OCI-LY7 (cell line): ENCODE measurements around the gene C6orf89. TPM values are rescaled to one million over a fixed set of nuclear protein-coding genes. Genes with fewer than 3 reads are reported as not detected.

Source experiments
- BruUV-seq: library from RNA; stranded (reverse); fragments of 400-500 nt; replicated peaks from 2 replicates; lab custom pipeline; 2021; lab: Mats Ljungman, UMichigan
- CTCF ChIA-PET: fragments of 300-600 bp; sonication (Branson Sonifier 250); formaldehyde crosslinking; loops from one replicate; lab custom pipeline; 2022; ENCODE audit warnings: antibody characterized with exemption; ENCODE audit not compliant: unreplicated experiment; lab: Charles Lee
- POLR2A ChIA-PET: fragments of 300-600 bp; sonication (Branson Sonifier 250); formaldehyde crosslinking; loops from one replicate; lab custom pipeline; 2022; ENCODE audit warnings: antibody characterized with exemption; lab: Charles Lee
- DNase-seq: peaks from one replicate; pipeline ENCODE4 v3.0.0-alpha.2; 2015; ENCODE audit warnings: low spot score
- H2AFZ ChIP-seq: fragments of 200-600 bp; sonication (generic), shearing (Covaris generic); 2 replicates; pipeline ENCODE4 v1.6.1; 2014; ENCODE audit warnings: mild to moderate bottlenecking, antibody characterized with exemption, low read length, moderate library complexity
- H3K27ac ChIP-seq: fragments of 200-600 bp; sonication (generic); 2 replicates; pipeline ENCODE4 v1.5.1; 2014; ENCODE audit warnings: mixed run types, low read depth, mild to moderate bottlenecking, moderate library complexity, low read length, inconsistent platforms; ENCODE audit not compliant: poor library complexity, severe bottlenecking
- H3K36me3 ChIP-seq: fragments of 200-600 bp; sonication (generic); 2 replicates; pipeline ENCODE4 v1.6.1; 2014; ENCODE audit warnings: mild to moderate bottlenecking, antibody characterized with exemption, low read length, moderate library complexity, mixed read lengths; ENCODE audit not compliant: insufficient read depth
- H3K4me1 ChIP-seq: fragments of 200-600 bp; sonication (generic); 2 replicates; pipeline ENCODE4 v1.5.1; 2014; ENCODE audit warnings: mild to moderate bottlenecking, low read length; ENCODE audit not compliant: insufficient read depth, poor library complexity, severe bottlenecking
- H3K4me2 ChIP-seq: fragments of 200-600 bp; sonication (generic); 2 replicates; pipeline ENCODE4 v1.6.1; 2014; ENCODE audit warnings: mild to moderate bottlenecking, low read length
- H3K4me3 ChIP-seq: fragments of 200-600 bp; sonication (generic); 2 replicates; pipeline ENCODE4 v1.5.1; 2014; ENCODE audit warnings: mild to moderate bottlenecking, low read depth, low read length; ENCODE audit not compliant: poor library complexity, severe bottlenecking
- H3K79me2 ChIP-seq: fragments of 200-600 bp; sonication (generic); 2 replicates; pipeline ENCODE4 v1.6.1; 2016; ENCODE audit warnings: low read depth, mild to moderate bottlenecking, low read length, moderate library complexity, mixed read lengths; ENCODE audit not compliant: insufficient read depth
- H3K9me2 ChIP-seq: fragments of 200-600 bp; sonication (generic); 2 replicates; pipeline ENCODE4 v1.6.1; 2016; ENCODE audit warnings: mild to moderate bottlenecking, low read length, mixed read lengths; ENCODE audit not compliant: insufficient read depth
- H3K9me3 ChIP-seq: fragments of 200-600 bp; sonication (generic); 2 replicates; pipeline ENCODE4 v1.6.1; 2014; ENCODE audit warnings: mild to moderate bottlenecking, mixed run types, low read length, mixed read lengths
- H4K20me1 ChIP-seq: fragments of 200-600 bp; sonication (generic); 2 replicates; pipeline ENCODE4 v1.6.1; 2014; ENCODE audit warnings: mild to moderate bottlenecking, antibody characterized with exemption, low read length, moderate library complexity, mixed read lengths; ENCODE audit not compliant: insufficient read depth
- CTCF ChIP-seq: fragments of 200-600 bp; sonication (generic); conservative IDR thresholded peaks from 2 replicates; pipeline ENCODE4 v1.5.1; 2014; ENCODE audit warnings: mild to moderate bottlenecking, antibody characterized with exemption, low read length, moderate library complexity, mixed read lengths
- EZH2phosphoT487 ChIP-seq: fragments of 200-600 bp; sonication (generic); IDR thresholded peaks from 2 replicates; pipeline ENCODE4 v1.6.1; 2018; ENCODE audit warnings: low read depth, borderline replicate concordance, mild to moderate bottlenecking, mixed run types, antibody characterized with exemption, low read length, moderate library complexity, mixed read lengths
- intact Hi-C: fragments of 100-400 bp; cut with micrococcal nuclease; formaldehyde crosslinking; loops from one replicate; pipeline ENCODE4 v1.10.0; 2022; ENCODE audit not compliant: unreplicated experiment
- total RNA-seq, 2 experiments: library from RNA; depleted of rRNA in 1 of 2; stranded (reverse); fragments of >200 nt in 1 of 2; shearing (Covaris generic) in 1 of 2; gene quantifications; 2 replicates each; pipeline ENCODE4 v1.2.3, GENCODE V29; 2014 to 2022

Gene C6orf89
- total RNA-seq, 2 experiments from 2014 or later, result 20.1 to 25.7 TPM

- peaks cover 15% of the 10 kb centered on the region; the same call in 1 of the 2 replicates for H3K79me2 ChIP-seq
Observed at GRCh38 chr6:36858407-36858981, 27.3 kb upstream of the C6orf89 start.

GRCh38 chr6:36860126-36860525 is 25.6 kb upstream of the C6orf89 start:
- no TSS peak for BruUV-seq
- POLR2A ChIA-PET, result interaction anchor here (0.8 to 1.6 kb wide), 3 partner anchors 12 to 46 kb away, joined by 3 to 5 read pairs (median 4); partner anchors contain the start of gene C6orf89
- Histone ChIP-seq H3K9me2 (no peaks in the 10 kb centered on the region), H2AFZ (no peak overlapping the region), H3K27ac (no peak overlapping the region), H3K36me3 (peaks cover 96% of the 10 kb centered on the region), H3K4me2 (no peak overlapping the region), H3K4me1 (no peaks in the 10 kb centered on the region), H3K9me3 (no peaks in the 10 kb centered on the region), H3K79me2 (peaks cover 15% of the 10 kb centered on the region; the same call in 1 of the 2 replicates), H3K4me3 (no peak overlapping the region), H4K20me1 (no peaks in the 10 kb centered on the region; the same call in 1 of the 2 replicates)
- TF ChIP-seq CTCF (no peak), EZH2phosphoT487 (no peak)
- intact Hi-C loops, result no loop called here
- CTCF ChIA-PET, result no interaction called here
- DNase-seq, result no peak

More at GRCh38 chr6:36858407-36858981, 27.3 kb upstream of the C6orf89 start:
- no peak overlapping the region for H3K4me3 ChIP-seq
- H3K4me2 ChIP-seq, result no peak overlapping the region
- no peak for DNase-seq
- H3K9me2 ChIP-seq, result no peaks in the 10 kb centered on the region
- H3K36me3 ChIP-seq, result peaks cover 96% of the 10 kb centered on the region
- no TSS peak for BruUV-seq
- no peak overlapping the region for H2AFZ ChIP-seq
- no peaks in the 10 kb centered on the region for H3K9me3 ChIP-seq
- H4K20me1 ChIP-seq, result no peaks in the 10 kb centered on the region
- no peaks in the 10 kb centered on the region for H3K4me1 ChIP-seq
- ChIA-PET CTCF (no interaction called here), POLR2A (no interaction called here)
- H3K27ac ChIP-seq, result no peak overlapping the region
- intact Hi-C loops, result no loop called here
- TF ChIP-seq CTCF (no peak), EZH2phosphoT487 (no peak)

- DNase-seq, result no peak
- Histone ChIP-seq H2AFZ (no peak overlapping the region), H3K4me1 (peaks cover 7% of the 10 kb centered on the region), H3K36me3 (peaks cover 96% of the 10 kb centered on the region), H3K9me3 (no peaks in the 10 kb centered on the region), H3K9me2 (no peaks in the 10 kb centered on the region), H3K79me2 (peaks cover 35% of the 10 kb centered on the region; the same call in 1 of the 2 replicates), H3K4me2 (no peak overlapping the region), H3K27ac (no peak overlapping the region), H3K4me3 (no peak overlapping the region), H4K20me1 (no peaks in the 10 kb centered on the region; the same call in 1 of the 2 replicates)
- TF ChIP-seq CTCF (no peak), EZH2phosphoT487 (no peak)
- ChIA-PET CTCF (no interaction called here), POLR2A (interaction anchor here (0.9 kb wide), 1 partner anchor 12 kb away, joined by 4 read pairs; the partner anchor contains the start of gene PPIL1)
- BruUV-seq, result no TSS peak
- intact Hi-C loops, result no loop called here
Observed at GRCh38 chr6:36862164-36862847, 23.4 kb upstream of the C6orf89 start.
